H1 (cell line): ENCODE results near the gene IWS1. TPM values are rescaled to one million over a fixed set of nuclear protein-coding genes. Genes with fewer than 3 reads are reported as not detected.

Experiments
- CTCF ChIA-PET: fragments of 300-600 bp; sonication (Branson Sonifier 250); formaldehyde crosslinking; loops from one replicate; lab custom pipeline; 2021; ENCODE audit not compliant: partially characterized antibody; lab: Charles Lee
- POLR2A ChIA-PET: fragments of 300-600 bp; sonication (Branson Sonifier 250); formaldehyde crosslinking; loops from one replicate; lab custom pipeline; 2021; ENCODE audit warnings: inconsistent platforms; ENCODE audit not compliant: partially characterized antibody; lab: Charles Lee
- DNase-seq, 2 experiments: peaks; one replicate each; pipeline versions ENCODE4 v3.0.0 to v3.0.0-alpha.2; 2010 to 2022; ENCODE audit warnings: low spot score in 2 of 2, low read depth in 1 of 2, mixed read lengths in 1 of 2
- FAIRE-seq: peaks from 2 replicates; lab custom pipeline; 2011; peaks lifted over from hg19 to GRCh38; lab: Jason Lieb, UNC
- H2AFZ ChIP-seq: 2 replicates; pipeline ENCODE4 v1.8.1; 2012; ENCODE audit warnings: low read length, inconsistent platforms
- H2AK5ac ChIP-seq: 2 replicates; pipeline ENCODE4 v1.6.1; 2013; ENCODE audit warnings: low read depth, low read length
- H2BK120ac ChIP-seq: replicated peaks from 2 replicates; pipeline ENCODE3; 2013; ENCODE audit warnings: low read depth, low read length, inconsistent platforms
- H2BK12ac ChIP-seq: 2 replicates; pipeline ENCODE4 v1.6.1; 2013; ENCODE audit warnings: low read depth, low read length
- H2BK15ac ChIP-seq: 2 replicates; pipeline ENCODE4 v1.6.1; 2013; ENCODE audit warnings: low read length
- H2BK20ac ChIP-seq: 2 replicates; pipeline ENCODE4 v1.6.1; 2013; ENCODE audit warnings: low read length
- H2BK5ac ChIP-seq: 2 replicates; pipeline ENCODE4 v1.6.1; 2013; ENCODE audit warnings: low read depth, low read length
- H3K14ac ChIP-seq: 2 replicates; pipeline ENCODE4 v1.6.1; 2013; ENCODE audit warnings: inconsistent platforms; ENCODE audit not compliant: insufficient read length
- H3K18ac ChIP-seq: 2 replicates; pipeline ENCODE4 v1.6.1; 2013; ENCODE audit warnings: low read length; ENCODE audit errors: extremely low read depth
- H3K23ac ChIP-seq: 2 replicates; pipeline ENCODE4 v1.6.1; 2013; ENCODE audit warnings: inconsistent platforms; ENCODE audit not compliant: insufficient read length
- H3K23me2 ChIP-seq: 2 replicates; pipeline ENCODE4 v1.6.1; 2013; ENCODE audit warnings: low read depth, low read length
- H3K27ac ChIP-seq: 2 replicates; pipeline ENCODE4 v1.6.1; 2011; ENCODE audit warnings: low read depth, low read length, inconsistent platforms
- H3K27me3 ChIP-seq, 4 experiments: replicated peaks in 1 of 4; 1 replicate in 1 of 4; 2 replicates in 3 of 4; pipeline versions ENCODE4 v1.6.1 to v1.8.1; 2011 to 2013; ENCODE audit warnings: low read length in 3 of 4, mild to moderate bottlenecking in 3 of 4, inconsistent platforms in 2 of 4, mixed read lengths in 2 of 4, moderate library complexity in 1 of 4; ENCODE audit not compliant: control insufficient read depth in 3 of 4, insufficient read depth in 3 of 4; ENCODE audit errors: extremely low read depth in 1 of 4
- H3K36me3 ChIP-seq, 4 experiments: 2 replicates each; pipeline versions ENCODE4 v1.6.1 to v1.8.1; 2011 to 2013; ENCODE audit warnings: mild to moderate bottlenecking in 4 of 4, low read length in 3 of 4, moderate library complexity in 2 of 4, control low read depth in 1 of 4, inconsistent platforms in 1 of 4; ENCODE audit not compliant: insufficient read depth in 4 of 4, control insufficient read depth in 2 of 4
- H3K4ac ChIP-seq: replicated peaks from 2 replicates; pipeline ENCODE3; 2013; ENCODE audit warnings: low read length, low read depth, mixed read lengths, inconsistent platforms; ENCODE audit not compliant: insufficient read length
- H3K4me1 ChIP-seq, 4 experiments: replicated peaks in 1 of 4; 1 replicate in 1 of 4; 2 replicates in 3 of 4; pipeline versions ENCODE4 v1.6.1 to v1.8.1; 2011 to 2013; ENCODE audit warnings: low read length in 3 of 4, inconsistent platforms in 2 of 4, mixed read lengths in 1 of 4; ENCODE audit not compliant: insufficient read depth in 4 of 4, control insufficient read depth in 3 of 4
- H3K4me2 ChIP-seq, 2 experiments: 2 replicates each; pipeline versions ENCODE4 v1.6.1 to v1.8.1; 2011 to 2013; ENCODE audit warnings: low read depth in 2 of 2, low read length in 2 of 2, control low read depth in 1 of 2, inconsistent platforms in 1 of 2, mild to moderate bottlenecking in 1 of 2; ENCODE audit not compliant: insufficient read depth in 1 of 2
- H3K4me3 ChIP-seq, 4 experiments: fragments of 200-600, 300-600 bp in 1 of 4; sonication (generic), shearing (Covaris generic), sonication (Bioruptor Twin) in 1 of 4; 2 replicates each; pipeline versions ENCODE4 v1.5.1 to v1.8.1; 2011 to 2016; ENCODE audit warnings: low read length in 4 of 4, low read depth in 3 of 4, control low read depth in 2 of 4, inconsistent platforms in 2 of 4, mild to moderate bottlenecking in 2 of 4, mixed read lengths in 1 of 4, moderate library complexity in 1 of 4; ENCODE audit not compliant: insufficient read depth in 2 of 4; ENCODE audit errors: extremely low read depth in 1 of 4
- H3K56ac ChIP-seq: replicated peaks from 2 replicates; pipeline ENCODE3; 2013; ENCODE audit warnings: low read depth, mild to moderate bottlenecking, mixed read lengths, low read length, inconsistent platforms; ENCODE audit not compliant: insufficient read length
- H3K79me1 ChIP-seq: 2 replicates; pipeline ENCODE4 v1.6.1; 2013; ENCODE audit warnings: low read depth, low read length, control low read depth
- H3K79me2 ChIP-seq, 2 experiments: 2 replicates each; pipeline versions ENCODE4 v1.6.1 to v1.8.1; 2012 to 2013; ENCODE audit warnings: low read length in 2 of 2, mild to moderate bottlenecking in 2 of 2, inconsistent platforms in 1 of 2; ENCODE audit not compliant: insufficient read depth in 2 of 2, control insufficient read depth in 1 of 2
- H3K9ac ChIP-seq, 4 experiments: replicated peaks in 1 of 4; 1 replicate in 1 of 4; 2 replicates in 3 of 4; pipeline versions ENCODE4 v1.6.1 to v1.8.1; 2011 to 2013; ENCODE audit warnings: low read depth in 3 of 4, low read length in 3 of 4, control low read depth in 2 of 4, mild to moderate bottlenecking in 2 of 4, moderate library complexity in 2 of 4, inconsistent platforms in 1 of 4; ENCODE audit errors: extremely low read depth in 1 of 4
- H3K9me3 ChIP-seq, 2 experiments: 2 replicates each; pipeline versions ENCODE4 v1.6.1 to v1.8.1; 2012 to 2013; ENCODE audit warnings: mild to moderate bottlenecking in 2 of 2, moderate library complexity in 2 of 2, control low read depth in 1 of 2, inconsistent platforms in 1 of 2, low read depth in 1 of 2, low read length in 1 of 2, mixed read lengths in 1 of 2; ENCODE audit not compliant: insufficient read depth in 2 of 2
- H4K20me1 ChIP-seq, 2 experiments: replicated peaks in 1 of 2; 2 replicates each; pipeline versions ENCODE3 to v1.8.1; 2011 to 2013; ENCODE audit warnings: inconsistent platforms in 2 of 2, low read length in 2 of 2, mild to moderate bottlenecking in 1 of 2; ENCODE audit not compliant: insufficient read depth in 2 of 2, control insufficient read depth in 1 of 2
- H4K5ac ChIP-seq: 2 replicates; pipeline ENCODE4 v1.6.1; 2013; ENCODE audit warnings: low read length, low read depth, mixed read lengths, inconsistent platforms; ENCODE audit not compliant: insufficient read length
- H4K8ac ChIP-seq: 2 replicates; pipeline ENCODE4 v1.8.0; 2013; ENCODE audit warnings: mild to moderate bottlenecking, moderate library complexity, low read length, inconsistent platforms; ENCODE audit not compliant: insufficient read depth; ENCODE audit errors: extremely low read depth
- H4K91ac ChIP-seq: replicated peaks from 2 replicates; pipeline ENCODE3; 2013; ENCODE audit warnings: low read length, mixed read lengths, inconsistent platforms; ENCODE audit not compliant: insufficient read length
- NRF1 ChIP-seq: IDR thresholded peaks from 2 replicates; pipeline ENCODE4 v1.6.1; 2011; ENCODE audit warnings: mild to moderate bottlenecking, low read depth, low read length, improper control_type of control experiment
- WGBS, 2 experiments: shearing (Covaris generic) in 1 of 2; methylation state at CpG; one replicate each; pipeline versions ENCODE4 v1.1.6 to v1.1.7; 2013 to 2015; ENCODE audit warnings: low lambda C conversion rate in 2 of 2, mixed read lengths in 2 of 2, inconsistent platforms in 1 of 2, low coverage in 1 of 2, missing lambda C conversion rate in 1 of 2; ENCODE audit not compliant: insufficient replicate concordance in 2 of 2, insufficient coverage in 1 of 2, insufficient read length in 1 of 2; ENCODE audit errors: extremely low coverage in 1 of 2, missing lambda C conversion rate in 1 of 2; 5-methylcytosine and 5-hydroxymethylcytosine counted together
- polyA plus RNA-seq, 7 experiments: library from polyadenylated mRNA; depleted of rRNA in 3 of 7; stranded (reverse) in 5 of 7; unstranded in 2 of 7; fragments of >200 nt in 5 of 7; fragments of 200-250 nt in 2 of 7; gene quantifications; 1 replicate in 5 of 7; 2 replicates in 1 of 7; 4 replicates in 1 of 7; pipeline versions ENCODE4 v1.2.1 to v1.2.3, GENCODE V29; 2011 to 2013; ENCODE audit warnings: missing spikeins in 2 of 7, mixed read lengths in 2 of 7
- total RNA-seq: library from RNA; stranded (reverse); fragmentation: NEBNext Ultra II Directional; extraction: Animal tissue kit (Norgen Biotek cat#: 25700); gene quantifications from 2 replicates; pipeline ENCODE4 v1.2.1, GENCODE V29; 2021

Gene IWS1
- total and polyA plus RNA-seq, 2 of the 8 experiments (the other 6 are each of a cell fraction or from before 2014, with no cell fraction given), result 18.4 to 64.8 TPM

GRCh38 chr2:127503491-127503890 lies 22.8 kb downstream of the IWS1 start:
- Histone ChIP-seq H3K36me3 (peaks cover 15 to 70% (median 47%) of the 10 kb centered on the region in 4 experiments), H3K18ac (no peak overlapping the region), H4K20me1 (peaks cover 0 to 5% of the 10 kb centered on the region in 2 experiments), H2BK12ac (no peak overlapping the region), H3K27ac (no peak overlapping the region), H3K9me3 (no peaks in the 10 kb centered on the region), H4K8ac (no peak overlapping the region), H3K79me1 (peaks cover 5% of the 10 kb centered on the region; the same call in 1 of the 2 replicates), H3K27me3 (no peaks in the 10 kb centered on the region), H3K23me2 (no peaks in the 10 kb centered on the region), H3K79me2 (peaks cover 6 to 24% of the 10 kb centered on the region in 2 experiments), H2AFZ (no peak overlapping the region), H3K14ac (no peak overlapping the region), H3K4me3 (no peak overlapping the region), H3K4ac (no peak overlapping the region), H4K91ac (no peak overlapping the region), H3K4me1 (no peaks in the 10 kb centered on the region), H2AK5ac (no peak overlapping the region), H2BK120ac (no peak overlapping the region), H4K5ac (no peak overlapping the region), H3K9ac (no peak overlapping the region), H2BK20ac (no peak overlapping the region), H3K23ac (no peak overlapping the region), H2BK15ac (no peak overlapping the region), H2BK5ac (no peak overlapping the region), H3K56ac (no peak overlapping the region), H3K4me2 (no peak overlapping the region)
- TF ChIP-seq NRF1, result no peak
- 95% methylated on average over 2 of the region's 2 CpGs; no CpG with 5 or more reads in 1 of the 2 experiments for WGBS, 2 experiments
- POLR2A ChIA-PET, result no interaction called here
- CTCF ChIA-PET, result no interaction called here
- DNase-seq (no peak), FAIRE-seq (no peak)
